Activated T-cell treated with anti-CD3 and anti-CD28 coated beads for 4 hours (primary cell): Measurements from ENCODE around the gene RASGRP4.
"Not testable (repeated sequence)": the region's sequence is repeated elsewhere in the genome, so short reads cannot be mapped to it uniquely, and the experiment has no call there.

ENCODE experiments used
- DNase-seq: peaks from one replicate; pipeline ENCODE4 v3.0.0-alpha.2; 2020

Gene RASGRP4

GRCh38 chr19:38367041-38367440, 59.0 kb downstream of the RASGRP4 start:
- no peak for DNase-seq

GRCh38 chr19:38362946-38363688, 62.9 kb downstream of the RASGRP4 start:
- DNase-seq, result not testable (repeated sequence)

- DNase-seq, result peak; percentile 54
These were observed 63.7 kb downstream of the RASGRP4 start for GRCh38 chr19:38362076-38362945.

GRCh38 chr19:38361633-38362075, 64.4 kb downstream of the RASGRP4 start:
- peak; percentile 34 for DNase-seq

GRCh38 chr19:38360839-38361631, 65.0 kb downstream of the RASGRP4 start:
- DNase-seq, result no peak

GRCh38 chr19:38360351-38360750, 65.7 kb downstream of the RASGRP4 start:
- DNase-seq, result no peak

- DNase-seq, result no peak
These were observed 66.6 kb downstream of the RASGRP4 start for GRCh38 chr19:38359242-38360021.
